MG63 (cell line): ENCODE measurements around the gene CELF6. TPM values are rescaled to one million over a fixed set of nuclear protein-coding genes. Genes with fewer than 3 reads are reported as not detected.

Experiments used
- DNase-seq: peaks from one replicate; pipeline ENCODE4 v3.0.0-alpha.2; 2020
- H3K27me3 ChIP-seq: fragments of 250-450 bp; sonication (Bioruptor Pico); 2 replicates; pipeline ENCODE4 v1.5.1; 2020; ENCODE audit warnings: mild to moderate bottlenecking, moderate library complexity
- H3K36me3 ChIP-seq: fragments of 250-450 bp; sonication (Bioruptor Pico); 2 replicates; pipeline ENCODE4 v1.5.1; 2020; ENCODE audit warnings: mild to moderate bottlenecking, moderate library complexity
- H3K4me3 ChIP-seq: fragments of 250-450 bp; sonication (Bioruptor Pico); 2 replicates; pipeline ENCODE4 v1.5.1; 2020; ENCODE audit warnings: mild to moderate bottlenecking, moderate library complexity
- H3K9me3 ChIP-seq: fragments of 250-450 bp; sonication (Bioruptor Pico); 2 replicates; pipeline ENCODE4 v1.5.1; 2020; ENCODE audit warnings: mild to moderate bottlenecking, moderate library complexity
- total RNA-seq: library from RNA; depleted of rRNA; stranded (reverse); fragments of >200 nt; shearing (Covaris generic); gene quantifications from 2 replicates; pipeline ENCODE4 v1.2.3, GENCODE V29; 2014; ENCODE audit warnings: low replicate concordance

Gene CELF6
- total RNA-seq, 1 experiment from 2014 or later: 1.1 TPM

DNA sequence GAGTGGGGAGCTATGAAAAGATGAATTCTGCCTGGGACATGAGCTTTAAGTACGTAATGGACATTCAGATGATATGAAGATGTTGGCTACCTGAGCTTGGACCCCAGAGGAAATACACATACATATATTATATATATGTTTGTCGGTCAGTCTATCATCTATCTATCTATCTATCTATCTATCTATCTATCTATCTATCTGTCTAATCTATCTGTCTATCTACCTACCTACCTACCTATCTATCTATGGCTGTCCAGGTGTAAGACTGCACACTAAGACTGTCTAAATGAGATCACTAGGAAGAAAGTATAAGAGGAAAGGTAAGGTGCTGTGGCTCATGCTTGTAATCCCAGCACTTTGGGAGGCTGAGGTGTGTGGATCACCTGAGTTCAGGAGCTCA lies 18.2 kb upstream of the CELF6 start:
- no peak for DNase-seq
- no peak overlapping the region for H3K4me3 ChIP-seq
- no peaks in the 10 kb centered on the region for H3K9me3 ChIP-seq
- H3K27me3 ChIP-seq: no peaks in the 10 kb centered on the region
- H3K36me3 ChIP-seq: peaks cover 4% of the 10 kb centered on the region

DNA sequence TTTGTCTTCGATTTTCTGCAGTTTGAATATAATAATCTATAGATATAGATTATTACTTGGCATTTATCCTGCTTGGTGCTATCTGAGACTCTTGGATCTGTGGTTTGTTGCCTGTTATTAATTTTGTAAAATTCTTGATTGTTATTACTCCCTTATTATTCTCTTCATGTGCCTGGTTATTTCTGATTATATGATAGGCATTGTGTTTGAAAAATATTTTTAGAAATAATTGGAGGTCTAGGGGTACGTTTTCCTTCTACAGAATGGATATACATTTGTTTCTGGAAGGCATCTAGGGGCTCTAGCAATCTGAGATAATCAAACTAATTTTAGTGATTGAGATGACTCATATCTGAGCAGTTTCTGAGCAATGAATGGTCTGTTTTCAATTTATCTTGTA lies 14.9 kb upstream of the CELF6 start:
- H3K4me3 ChIP-seq: no peak overlapping the region
- no peak for DNase-seq
- H3K9me3 ChIP-seq: no peaks in the 10 kb centered on the region
- H3K27me3 ChIP-seq: no peaks in the 10 kb centered on the region
- H3K36me3 ChIP-seq: no peaks in the 10 kb centered on the region; the same call in none of the 2 replicates

DNA sequence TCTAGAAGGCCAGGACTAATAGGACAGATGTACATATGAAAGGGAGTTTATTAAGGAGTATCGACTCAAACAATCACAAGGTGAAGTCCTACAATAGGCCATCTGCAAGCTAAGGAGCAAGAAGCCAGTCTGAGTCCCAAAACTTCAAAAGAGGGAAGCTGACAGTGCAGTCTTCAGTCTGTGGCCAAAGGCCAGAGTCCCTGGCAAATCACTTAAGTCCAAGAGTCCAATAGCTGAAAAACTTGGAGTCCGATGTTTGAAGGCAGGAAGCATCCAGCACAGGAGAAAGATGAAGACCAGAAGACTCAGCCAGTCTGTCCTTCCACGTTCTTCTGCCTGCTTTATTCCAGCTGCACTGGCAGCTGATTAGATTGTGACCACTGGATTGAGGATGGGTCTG lies 11.1 kb upstream of the CELF6 start:
- no peak for DNase-seq
- H3K9me3 ChIP-seq: no peaks in the 10 kb centered on the region
- peaks cover 6% of the 10 kb centered on the region; the same call in 1 of the 2 replicates for H3K36me3 ChIP-seq
- no peaks in the 10 kb centered on the region for H3K27me3 ChIP-seq
- no peak overlapping the region for H3K4me3 ChIP-seq

DNA sequence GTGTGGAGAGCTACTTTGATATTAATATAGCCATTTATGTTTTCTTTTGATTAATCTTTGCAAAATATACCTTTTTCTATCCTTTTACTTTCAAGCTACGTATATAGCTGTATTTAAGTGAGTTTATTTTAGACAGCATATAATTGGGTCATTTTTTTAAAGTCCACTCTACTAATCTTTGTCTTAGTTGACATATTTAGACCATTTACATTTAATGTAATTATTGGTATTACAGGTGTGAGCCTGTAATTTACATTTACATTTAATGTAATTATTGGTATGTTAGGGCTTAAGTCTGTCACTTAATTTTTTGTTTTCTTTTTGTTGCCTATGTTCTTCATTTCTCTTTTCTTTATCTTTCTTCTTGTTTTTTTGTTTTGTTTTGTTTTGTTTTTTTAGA lies 3.8 kb upstream of the CELF6 start:
- no peak overlapping the region for H3K4me3 ChIP-seq
- no peak for DNase-seq
- peaks cover 13% of the 10 kb centered on the region for H3K9me3 ChIP-seq
- H3K27me3 ChIP-seq: 0 out of 2 replicates have a peak, but pooled peaks cover 5% of the 10 kb centered on the region
- 0 out of 2 replicates have a peak, but pooled peaks cover 6% of the 10 kb centered on the region for H3K36me3 ChIP-seq

DNA sequence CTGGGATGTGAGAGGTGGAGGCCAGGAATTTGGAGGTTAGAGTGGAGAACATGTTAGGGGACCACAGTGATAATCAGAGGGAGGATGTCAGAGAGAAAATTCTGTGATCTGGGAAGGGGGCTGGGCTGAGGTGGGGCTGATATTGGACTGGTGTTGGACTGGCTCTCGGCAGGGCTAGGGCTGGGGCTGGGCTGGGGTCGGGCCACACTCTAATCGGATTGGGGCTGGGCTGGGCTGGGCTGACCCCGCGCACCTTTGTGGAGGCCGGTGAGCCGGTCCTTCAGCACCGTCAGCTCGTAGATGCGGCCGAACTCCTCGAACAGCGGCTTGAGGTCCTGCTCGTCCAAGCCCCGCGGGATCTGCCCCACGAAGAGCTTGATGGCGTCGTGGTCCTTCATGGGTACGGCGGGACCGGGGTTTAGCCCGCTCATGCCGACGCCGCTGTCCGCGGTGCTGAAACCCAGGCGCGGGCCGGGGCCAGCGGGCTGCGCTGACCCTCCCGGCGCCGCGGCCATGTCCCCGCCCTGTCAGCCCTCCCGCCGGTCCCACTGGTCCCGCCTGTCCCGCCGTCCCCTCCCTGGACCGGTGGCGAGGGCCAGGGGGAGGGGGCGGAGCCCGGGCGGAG lies 485 bp downstream of the CELF6 start:
- Histone ChIP-seq H3K9me3 (peaks cover 11% of the 10 kb centered on the region), H3K4me3 (peak overlapping the region; percentile 47; the same call in 1 of the 2 replicates), H3K36me3 (no peaks in the 10 kb centered on the region), H3K27me3 (peaks cover 5% of the 10 kb centered on the region; the same call in 1 of the 2 replicates)
- peak; percentile 64 for DNase-seq

DNA sequence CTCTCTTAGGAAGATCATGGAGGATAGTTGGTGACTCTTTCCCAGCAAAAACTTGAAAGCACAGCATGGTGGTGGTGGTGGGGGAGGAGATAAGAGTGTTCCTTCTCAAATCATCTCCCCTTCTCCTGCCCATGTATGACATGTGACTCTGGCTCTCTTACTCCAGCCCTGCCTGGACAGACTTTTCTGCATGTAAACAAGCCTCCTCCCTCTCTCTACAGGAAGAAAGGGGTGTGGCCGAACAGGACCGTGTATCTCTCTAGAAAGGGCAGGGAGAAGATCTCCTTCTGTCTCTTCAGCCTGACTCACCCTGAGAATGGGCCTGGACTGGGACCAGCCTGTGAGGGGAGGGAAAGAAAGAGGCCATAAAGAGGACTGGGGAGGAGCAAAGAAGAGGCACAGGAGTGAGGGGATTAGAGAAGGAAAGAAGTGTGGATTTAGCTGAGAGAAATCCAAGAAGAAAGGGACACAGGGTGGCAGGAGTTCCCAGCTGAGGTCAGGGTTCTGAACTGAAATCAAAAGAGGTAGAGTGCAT lies 1.5 kb downstream of the CELF6 start:
- DNase-seq: peak; percentile 14
- Histone ChIP-seq H3K27me3 (peaks cover 5% of the 10 kb centered on the region; the same call in 1 of the 2 replicates), H3K4me3 (no peak overlapping the region), H3K9me3 (peaks cover 3% of the 10 kb centered on the region), H3K36me3 (no peaks in the 10 kb centered on the region)

DNA sequence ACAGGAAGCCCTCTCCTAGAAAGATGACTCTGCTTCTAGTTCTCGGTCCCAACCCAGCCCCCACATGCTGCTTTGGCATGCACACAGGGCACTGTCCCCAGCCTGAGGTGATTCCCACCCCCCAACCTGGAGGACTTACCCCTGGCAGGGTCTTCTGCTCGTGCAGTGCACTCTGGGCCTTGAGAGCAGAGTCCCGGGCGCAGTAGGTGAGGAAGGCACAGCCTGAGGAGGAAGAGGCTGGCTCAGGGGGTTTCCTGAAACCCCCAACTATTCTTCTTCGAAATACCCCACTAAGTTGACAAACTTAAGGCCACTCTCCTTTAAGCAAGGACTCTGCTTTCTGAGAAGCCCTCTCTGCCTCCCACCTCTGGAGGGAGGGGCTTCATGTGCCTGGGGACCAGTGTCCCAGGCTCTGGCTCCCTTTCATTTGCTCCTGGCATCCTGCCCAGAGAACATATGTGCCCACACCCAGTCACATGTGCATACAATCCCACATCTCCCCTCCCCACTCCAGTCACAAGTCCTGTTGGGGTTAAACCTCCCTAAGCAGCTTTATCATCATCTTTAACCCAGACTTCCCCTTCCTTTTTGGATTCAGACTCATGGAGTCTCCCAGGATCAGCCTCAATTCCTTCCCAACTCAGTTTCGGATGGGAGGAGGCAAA lies 4.1 kb downstream of the CELF6 start:
- peaks cover 5% of the 10 kb centered on the region; the same call in 1 of the 2 replicates for H3K27me3 ChIP-seq
- DNase-seq: no peak
- H3K4me3 ChIP-seq: no peak overlapping the region
- no peaks in the 10 kb centered on the region for H3K36me3 ChIP-seq
- no peaks in the 10 kb centered on the region for H3K9me3 ChIP-seq

DNA sequence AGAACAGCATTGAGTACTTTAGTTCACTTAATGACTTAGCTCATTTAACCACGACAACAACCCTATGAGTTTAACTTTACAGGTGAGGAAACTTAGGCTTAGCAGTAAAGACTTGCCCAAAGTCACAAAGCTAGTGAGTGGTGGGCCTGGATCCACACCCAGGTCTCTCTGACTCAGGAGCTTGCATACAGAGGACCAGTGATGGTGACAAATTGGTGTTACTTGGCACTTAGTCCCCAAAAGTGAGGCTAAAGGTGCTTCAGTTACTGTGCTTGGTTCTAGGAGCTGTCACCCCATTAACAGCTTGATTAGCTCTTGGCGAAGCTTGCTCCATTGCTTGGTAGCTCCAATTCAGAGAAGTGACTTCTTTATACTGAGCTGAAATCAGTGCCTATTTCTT lies 6.1 kb downstream of the CELF6 start:
- no peak overlapping the region for H3K4me3 ChIP-seq
- no peaks in the 10 kb centered on the region; the same call in 1 of the 2 replicates for H3K27me3 ChIP-seq
- no peaks in the 10 kb centered on the region for H3K36me3 ChIP-seq
- no peak for DNase-seq
- no peaks in the 10 kb centered on the region for H3K9me3 ChIP-seq

DNA sequence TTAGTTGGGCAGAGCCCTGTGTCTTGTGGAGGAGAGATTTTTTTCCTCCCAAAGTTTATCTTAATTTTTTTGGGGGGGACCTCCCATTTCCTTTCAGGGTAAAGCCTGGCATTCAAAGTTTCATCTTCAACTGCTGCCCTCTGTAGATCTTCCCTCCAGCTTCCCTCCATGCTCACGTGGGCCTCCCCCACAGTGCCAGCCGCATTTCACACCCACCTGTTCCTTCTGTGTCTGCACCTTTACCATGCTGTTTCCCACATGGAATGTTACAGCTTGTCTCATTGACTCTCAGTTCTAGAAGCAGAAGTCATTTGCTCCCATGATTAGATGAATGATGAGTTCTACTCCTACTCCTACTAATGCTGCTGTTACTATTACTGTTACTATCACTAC lies 6.5 kb downstream of the CELF6 start:
- Histone ChIP-seq H3K36me3 (no peaks in the 10 kb centered on the region), H3K27me3 (no peaks in the 10 kb centered on the region; the same call in 1 of the 2 replicates), H3K4me3 (no peak overlapping the region), H3K9me3 (no peaks in the 10 kb centered on the region)
- DNase-seq: no peak

DNA sequence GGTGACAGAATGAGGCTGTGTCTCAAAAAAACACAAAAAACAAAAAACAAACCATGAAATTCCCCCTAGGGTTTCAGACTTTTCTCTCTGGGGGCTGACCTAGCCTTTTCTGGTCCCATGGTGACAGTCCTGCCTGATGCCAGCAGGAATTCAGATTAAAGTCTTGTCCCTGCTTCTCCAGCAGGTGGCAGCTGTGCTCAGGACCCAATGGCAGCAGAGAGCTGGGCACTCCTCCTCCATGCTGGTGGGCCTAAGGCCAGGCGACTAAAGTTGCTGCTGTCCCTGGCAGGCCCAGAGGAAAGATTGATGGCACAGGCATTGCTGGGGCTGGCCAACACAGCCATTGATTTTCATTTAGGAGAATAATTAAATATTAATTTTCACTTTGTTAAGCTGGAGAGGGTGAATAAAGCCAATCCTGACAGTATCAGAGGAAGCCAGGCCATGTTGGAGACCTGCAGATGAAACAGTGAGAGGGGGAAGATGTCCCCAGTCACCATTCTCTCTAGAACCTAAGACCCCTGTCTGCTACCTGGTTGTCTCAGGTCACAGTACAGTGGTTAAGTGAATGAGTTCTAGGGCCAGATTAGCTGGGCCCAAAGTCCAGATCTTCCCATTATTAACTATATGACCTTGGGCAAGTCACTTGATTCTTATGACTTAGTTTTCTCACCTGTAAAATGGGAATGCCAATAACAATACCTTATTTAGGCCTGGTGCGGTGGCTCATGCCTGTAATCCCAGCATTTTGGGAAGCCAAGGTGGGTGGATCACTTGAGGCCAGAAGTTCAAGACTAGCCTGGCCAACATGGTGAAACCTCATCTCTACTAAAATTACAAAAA lies 7.1 kb downstream of the CELF6 start:
- H3K36me3 ChIP-seq: no peaks in the 10 kb centered on the region
- H3K4me3 ChIP-seq: no peak overlapping the region
- DNase-seq: peak; percentile 74
- no peaks in the 10 kb centered on the region; the same call in 1 of the 2 replicates for H3K27me3 ChIP-seq
- H3K9me3 ChIP-seq: no peaks in the 10 kb centered on the region

DNA sequence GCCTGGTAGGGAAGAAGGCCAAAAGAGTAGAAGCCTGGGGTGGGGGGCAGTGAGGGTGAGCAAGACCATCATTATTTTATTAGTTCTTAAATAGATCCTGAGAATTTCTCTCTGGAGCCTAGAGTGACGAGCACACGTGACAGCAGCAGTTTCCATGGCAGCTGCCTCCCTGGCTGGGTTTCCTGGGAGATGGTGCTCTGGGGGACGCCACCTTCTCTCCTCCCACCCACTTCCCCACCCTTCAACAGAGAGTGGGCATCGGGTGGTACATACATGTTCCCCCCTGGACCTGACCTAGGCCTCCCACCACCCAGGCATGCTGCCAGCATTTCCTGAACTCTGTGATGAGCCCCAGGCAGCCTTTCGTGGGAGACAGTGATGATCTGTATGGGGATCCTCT lies 12.9 kb downstream of the CELF6 start:
- Histone ChIP-seq H3K27me3 (no peaks in the 10 kb centered on the region), H3K4me3 (no peak overlapping the region), H3K36me3 (no peaks in the 10 kb centered on the region), H3K9me3 (no peaks in the 10 kb centered on the region)
- DNase-seq: no peak

DNA sequence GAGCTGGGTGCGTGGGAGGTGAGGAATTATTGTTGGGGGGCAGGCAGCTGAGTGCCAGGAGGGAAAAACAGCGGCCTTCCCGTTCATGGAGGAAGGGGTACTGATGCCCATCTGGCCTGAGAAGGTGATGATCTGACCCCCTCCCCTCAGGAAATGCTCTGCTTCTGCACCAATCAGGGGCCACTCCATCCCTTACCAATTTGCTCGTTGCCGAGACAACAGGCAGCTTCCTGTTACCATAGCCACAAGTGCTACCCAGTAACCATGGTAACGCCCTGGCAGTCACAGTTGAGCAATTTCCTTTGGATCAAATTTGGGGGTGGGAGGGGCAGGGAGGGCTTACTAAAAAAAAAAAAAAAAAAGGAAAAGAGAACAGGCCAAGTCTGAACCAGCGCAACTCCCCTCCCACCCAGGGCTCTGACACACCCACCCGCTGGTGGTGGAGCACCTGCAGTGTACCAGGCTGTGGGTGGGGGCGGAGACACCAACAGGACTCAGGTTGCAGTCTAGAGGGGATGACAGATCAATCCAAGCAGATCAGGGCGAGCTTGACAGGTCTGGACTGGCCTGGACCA lies 13.7 kb downstream of the CELF6 start:
- H3K4me3 ChIP-seq: no peak overlapping the region
- no peaks in the 10 kb centered on the region for H3K9me3 ChIP-seq
- no peaks in the 10 kb centered on the region for H3K27me3 ChIP-seq
- H3K36me3 ChIP-seq: no peaks in the 10 kb centered on the region
- no peak for DNase-seq

DNA sequence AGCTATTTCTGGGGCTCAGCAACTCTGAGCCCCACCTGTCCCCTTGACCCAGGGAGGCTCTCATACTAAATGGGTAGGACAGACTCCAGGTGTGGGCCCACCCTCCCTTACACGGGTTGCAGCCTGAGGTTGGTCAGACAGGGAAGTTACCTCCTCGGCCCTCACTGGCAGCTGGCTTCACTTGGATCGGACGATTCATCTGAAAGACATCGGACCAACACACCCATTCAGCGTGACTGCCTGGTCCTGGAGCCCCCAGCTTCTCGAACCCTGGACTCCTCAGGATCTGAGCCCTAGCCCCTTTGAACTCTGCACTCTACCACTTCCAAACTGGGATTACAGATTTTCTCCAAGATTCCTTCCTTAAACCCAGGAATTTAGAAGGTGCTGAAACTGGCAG lies 15.4 kb downstream of the CELF6 start:
- no peaks in the 10 kb centered on the region for H3K27me3 ChIP-seq
- H3K9me3 ChIP-seq: no peaks in the 10 kb centered on the region
- no peak for DNase-seq
- no peaks in the 10 kb centered on the region for H3K36me3 ChIP-seq
- no peak overlapping the region for H3K4me3 ChIP-seq

DNA sequence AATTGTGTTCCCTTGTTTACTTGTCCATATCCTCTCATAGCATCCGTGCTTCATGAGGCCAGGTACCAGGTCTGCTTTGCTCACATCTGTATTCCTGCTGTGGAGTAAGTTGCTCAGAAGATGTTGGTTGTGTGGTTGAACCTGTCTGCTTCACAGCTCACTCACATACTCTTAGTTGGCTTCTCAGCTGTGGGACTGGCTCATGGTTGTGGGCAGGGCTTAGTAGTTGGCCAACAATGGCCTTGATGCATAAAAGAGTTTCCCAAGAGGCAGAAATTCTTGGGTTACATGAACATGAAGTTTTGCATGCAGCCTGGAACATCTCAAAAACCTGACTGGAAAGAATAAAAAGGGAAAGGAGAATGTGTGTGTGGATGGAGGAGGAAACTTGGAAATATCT lies 17.0 kb downstream of the CELF6 start:
- no peaks in the 10 kb centered on the region for H3K36me3 ChIP-seq
- H3K9me3 ChIP-seq: no peaks in the 10 kb centered on the region
- no peak overlapping the region for H3K4me3 ChIP-seq
- H3K27me3 ChIP-seq: no peaks in the 10 kb centered on the region
- DNase-seq: no peak

DNA sequence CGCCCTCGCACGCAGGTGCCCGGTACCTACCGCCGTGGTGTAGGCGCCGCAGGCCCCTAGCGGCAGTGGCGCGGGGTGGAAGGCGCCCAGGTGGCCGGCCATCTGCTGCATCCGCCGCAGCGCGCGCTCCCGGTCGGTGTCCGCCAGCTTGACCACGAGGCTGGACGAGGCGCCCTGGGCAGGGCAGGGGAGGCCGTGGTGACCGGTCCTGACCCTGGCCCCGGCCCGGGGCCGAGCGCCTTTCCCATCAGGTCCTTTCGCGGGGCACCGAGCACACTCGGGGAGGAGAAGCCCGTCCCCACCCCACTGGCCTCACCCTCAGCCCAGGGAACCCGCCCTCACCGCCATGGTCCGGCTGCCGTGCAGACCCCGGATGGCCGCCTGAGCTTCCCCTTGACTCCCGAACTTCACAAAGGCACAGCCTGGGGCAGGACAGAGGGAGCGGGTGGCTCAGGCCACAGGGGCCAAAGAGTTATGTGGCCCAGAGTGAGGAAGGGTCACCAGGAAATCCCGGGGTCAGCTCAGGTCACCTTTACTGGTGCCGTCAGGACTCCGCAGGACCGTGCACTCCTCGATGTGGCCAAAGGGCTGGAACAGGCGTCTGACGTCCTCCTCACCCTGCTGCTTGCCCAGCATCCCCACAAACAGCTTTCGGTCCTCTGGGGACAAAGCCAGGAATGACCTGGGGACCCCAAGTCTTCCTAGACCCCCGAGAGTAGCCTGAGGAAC lies 30.2 kb downstream of the CELF6 start:
- H3K9me3 ChIP-seq: no peaks in the 10 kb centered on the region
- H3K4me3 ChIP-seq: no peak overlapping the region
- DNase-seq: no peak
- no peaks in the 10 kb centered on the region for H3K36me3 ChIP-seq
- no peaks in the 10 kb centered on the region for H3K27me3 ChIP-seq
